GM19193 (cell line): ENCODE results near the gene APC2.

Experiments
- POLR2A ChIP-seq: IDR thresholded peaks from 4 replicates; pipeline ENCODE4 v1.6.1; 2011; ENCODE audit not compliant: insufficient read depth, insufficient read length; ENCODE audit errors: extremely low read depth

APC2 gene

DNA sequence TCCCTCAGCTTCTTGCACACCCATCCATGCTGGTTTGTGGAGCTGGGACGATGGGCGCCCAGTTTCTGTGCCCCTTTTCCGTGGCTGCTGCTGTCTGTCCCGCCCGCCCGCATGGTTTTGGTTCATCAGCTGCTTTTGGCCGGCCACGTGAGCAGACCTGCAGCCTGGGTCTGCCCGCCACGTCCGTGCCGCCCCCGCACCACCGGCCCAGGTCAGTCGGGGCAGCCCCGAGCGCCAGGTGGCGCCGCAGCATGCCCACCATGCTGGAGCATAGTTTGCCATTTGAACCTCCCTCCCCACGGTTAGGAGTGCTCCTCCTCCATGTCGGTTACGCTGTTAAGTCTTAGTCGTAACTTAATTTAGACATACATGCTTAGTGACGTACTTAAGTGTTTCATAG is 27.0 kb upstream of the APC2 start:
- no peak for TF ChIP-seq POLR2A

DNA sequence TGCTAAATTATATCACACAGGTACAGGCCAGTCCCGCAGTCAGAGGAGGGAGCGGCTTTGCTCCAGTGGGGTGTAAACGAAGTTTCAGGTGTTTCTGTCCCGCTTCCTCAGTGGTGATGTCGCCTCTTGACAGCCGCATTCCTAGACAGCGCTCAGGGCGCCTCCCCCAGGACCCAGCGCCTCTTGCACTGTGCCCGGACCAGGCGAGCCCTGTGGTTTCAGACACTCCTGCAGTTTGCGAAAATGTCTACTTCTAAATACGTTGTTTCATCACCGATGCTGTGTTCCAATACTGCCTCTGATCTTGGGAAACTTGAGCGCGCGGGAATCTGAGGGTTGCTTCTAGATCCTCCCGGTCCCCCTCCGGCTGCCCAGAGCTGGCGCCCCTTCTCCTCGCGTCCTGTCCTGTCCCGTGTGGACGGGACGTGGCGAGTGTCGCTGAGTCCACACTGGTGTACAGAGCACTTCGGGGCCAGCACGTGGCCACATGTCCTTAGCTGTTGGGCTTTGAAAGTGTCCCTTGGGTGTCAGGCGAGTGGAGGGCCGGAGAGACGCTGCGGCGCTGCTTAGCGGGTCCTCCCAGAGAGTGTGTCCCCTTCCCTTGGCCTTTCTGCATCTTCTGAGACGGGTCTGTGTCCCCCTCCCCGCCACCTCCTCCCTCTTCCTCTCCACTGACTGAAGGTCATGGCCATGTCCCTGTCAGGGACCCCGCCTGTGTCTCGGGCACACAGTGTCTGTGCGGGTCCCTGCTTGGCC is 26.3 kb upstream of the APC2 start:
- TF ChIP-seq POLR2A = no peak

GRCh38 chr19:1424192-1424955 is 25.5 kb upstream of the APC2 start:
- no peak for TF ChIP-seq POLR2A

GRCh38 chr19:1425102-1425837 is 24.7 kb upstream of the APC2 start:
- TF ChIP-seq POLR2A = no peak

DNA sequence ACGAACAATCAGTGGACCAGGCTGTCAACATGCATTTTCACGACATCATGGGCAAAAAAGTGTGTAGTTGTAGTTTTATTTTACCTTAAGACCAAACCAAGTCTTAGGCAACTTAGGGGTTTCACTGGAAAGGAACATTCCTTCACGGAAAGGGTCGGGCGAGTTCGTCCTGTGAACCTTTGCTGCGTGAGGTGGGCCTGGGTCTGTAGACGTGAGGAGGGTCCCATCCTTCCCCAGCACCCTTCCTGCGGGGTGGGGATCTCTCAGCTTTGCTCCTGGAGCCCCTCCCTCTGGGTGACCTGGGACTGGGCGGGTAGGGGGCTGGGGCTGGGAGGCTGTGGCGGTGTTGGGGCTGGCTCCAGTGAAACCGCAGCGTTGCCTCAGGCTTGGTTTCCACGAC is 24.0 kb upstream of the APC2 start:
- TF ChIP-seq POLR2A = no peak

DNA sequence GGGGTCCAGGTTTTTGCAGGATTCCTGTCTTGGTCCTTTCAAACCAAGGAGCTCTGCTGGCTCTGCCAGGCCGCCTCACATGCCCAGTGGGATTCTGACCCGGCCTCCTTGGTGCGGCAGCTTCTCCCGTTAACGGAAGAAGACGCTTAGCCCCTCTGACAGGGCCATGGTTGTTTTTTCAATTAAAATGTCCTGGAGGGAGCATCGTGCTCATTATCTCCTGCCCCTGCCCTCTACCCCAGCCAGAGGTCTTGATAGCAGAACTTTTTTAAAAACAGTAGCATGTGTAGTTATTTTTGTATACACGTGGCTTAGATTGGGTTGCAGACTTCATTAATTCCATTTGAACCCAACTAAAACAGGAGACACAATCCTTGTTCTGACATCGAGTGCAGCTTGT is 23.2 kb upstream of the APC2 start:
- TF ChIP-seq POLR2A = no peak

- TF ChIP-seq POLR2A = no peak
Observed at GRCh38 chr19:1427221-1427920, 22.6 kb upstream of the APC2 start.

GRCh38 chr19:1428738-1429391 is 21.1 kb upstream of the APC2 start:
- no peak for TF ChIP-seq POLR2A

DNA sequence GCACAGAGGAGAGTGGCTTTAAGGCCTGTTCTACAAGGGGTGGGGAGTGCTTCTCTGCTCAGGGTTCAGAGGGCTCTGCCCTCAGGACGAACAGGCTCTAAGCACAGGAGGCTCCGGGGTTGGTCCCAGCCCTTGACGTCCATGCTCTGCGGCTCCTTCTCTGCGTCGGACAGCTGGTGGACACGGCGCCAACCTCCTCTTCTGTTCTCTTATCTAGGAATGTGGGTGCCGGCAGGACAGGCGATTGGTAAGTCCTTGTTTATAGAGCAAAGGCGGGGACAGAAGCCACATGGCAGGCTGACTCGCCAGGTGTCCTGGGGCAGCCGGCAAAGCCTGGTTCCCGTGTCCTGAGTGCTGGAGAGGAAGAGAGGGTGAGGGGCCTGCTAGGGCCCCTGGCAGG is 20.2 kb upstream of the APC2 start:
- TF ChIP-seq POLR2A = no peak

DNA sequence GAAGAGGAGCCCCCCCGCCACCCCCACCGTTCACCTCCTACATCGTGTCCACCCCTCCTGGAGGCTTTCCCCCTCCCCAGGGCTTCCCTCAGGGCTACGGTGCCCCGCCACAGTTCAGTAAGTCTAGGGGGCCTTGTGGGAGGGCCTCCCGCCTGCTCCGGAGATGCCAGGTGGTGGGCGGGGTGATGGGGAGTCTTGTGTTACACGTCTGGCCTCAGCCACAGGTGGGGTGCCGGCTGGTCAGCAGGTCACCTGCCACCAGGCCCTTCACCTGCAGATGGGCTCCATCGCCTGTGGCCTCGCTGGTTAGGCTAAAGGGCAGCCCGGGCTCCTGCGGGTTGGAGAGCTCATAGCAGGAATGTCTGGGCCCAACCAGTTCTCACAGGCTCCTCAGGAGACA is 19.7 kb upstream of the APC2 start:
- no peak for TF ChIP-seq POLR2A

DNA sequence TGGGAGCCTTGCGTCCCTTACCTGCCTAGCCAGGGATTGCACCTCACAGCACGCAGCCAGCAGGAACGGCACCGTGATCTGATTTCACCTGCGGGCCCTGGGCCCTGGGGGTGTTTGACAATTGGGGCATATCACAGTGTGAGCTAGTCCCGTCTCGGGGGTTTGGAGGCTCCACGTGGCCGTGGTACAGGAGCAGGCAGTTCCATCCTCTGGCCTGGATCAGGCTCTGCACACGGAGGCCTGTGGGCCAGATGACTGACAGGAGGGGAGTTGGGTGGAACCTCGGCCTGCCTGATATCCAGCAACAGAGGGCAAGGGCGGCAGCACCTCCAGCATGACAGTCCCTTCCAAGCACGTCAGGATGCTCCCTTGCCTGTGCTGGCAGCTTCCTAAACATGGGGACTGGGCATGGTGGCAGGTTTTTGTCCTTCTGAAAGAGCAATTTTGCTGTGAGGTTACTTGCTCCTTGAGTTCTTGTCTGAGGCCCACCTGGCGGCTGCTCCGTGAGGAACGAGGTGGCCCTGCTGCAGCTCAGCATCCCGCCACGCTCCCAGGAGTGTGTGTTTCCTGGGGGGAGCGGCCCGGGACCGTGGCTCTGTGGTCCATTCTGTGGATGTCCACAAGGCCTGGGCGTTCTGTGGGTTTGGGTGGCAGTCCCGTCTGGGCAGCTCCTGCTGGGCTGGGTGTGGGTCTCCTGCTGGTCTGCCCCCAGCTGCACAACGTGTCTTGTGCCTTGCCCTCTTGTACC is 18.0 kb upstream of the APC2 start:
- TF ChIP-seq POLR2A = no peak

DNA sequence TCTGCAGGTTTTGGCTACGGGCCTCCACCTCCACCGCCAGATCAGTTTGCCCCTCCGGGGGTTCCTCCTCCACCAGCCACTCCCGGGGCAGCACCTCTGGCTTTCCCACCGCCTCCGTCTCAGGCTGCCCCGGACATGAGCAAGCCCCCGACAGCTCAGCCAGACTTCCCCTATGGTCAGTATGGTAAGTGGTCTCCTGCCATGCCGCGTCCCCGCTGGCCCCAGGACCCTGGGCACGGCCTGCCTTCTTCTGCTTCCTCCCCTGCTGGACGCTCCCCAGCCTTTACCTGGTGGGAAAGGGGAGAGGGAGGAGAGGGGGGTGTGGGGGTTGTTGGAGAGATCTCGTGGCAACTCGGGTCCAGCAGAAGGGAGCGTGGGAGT is 17.4 kb upstream of the APC2 start:
- TF ChIP-seq POLR2A = no peak

DNA sequence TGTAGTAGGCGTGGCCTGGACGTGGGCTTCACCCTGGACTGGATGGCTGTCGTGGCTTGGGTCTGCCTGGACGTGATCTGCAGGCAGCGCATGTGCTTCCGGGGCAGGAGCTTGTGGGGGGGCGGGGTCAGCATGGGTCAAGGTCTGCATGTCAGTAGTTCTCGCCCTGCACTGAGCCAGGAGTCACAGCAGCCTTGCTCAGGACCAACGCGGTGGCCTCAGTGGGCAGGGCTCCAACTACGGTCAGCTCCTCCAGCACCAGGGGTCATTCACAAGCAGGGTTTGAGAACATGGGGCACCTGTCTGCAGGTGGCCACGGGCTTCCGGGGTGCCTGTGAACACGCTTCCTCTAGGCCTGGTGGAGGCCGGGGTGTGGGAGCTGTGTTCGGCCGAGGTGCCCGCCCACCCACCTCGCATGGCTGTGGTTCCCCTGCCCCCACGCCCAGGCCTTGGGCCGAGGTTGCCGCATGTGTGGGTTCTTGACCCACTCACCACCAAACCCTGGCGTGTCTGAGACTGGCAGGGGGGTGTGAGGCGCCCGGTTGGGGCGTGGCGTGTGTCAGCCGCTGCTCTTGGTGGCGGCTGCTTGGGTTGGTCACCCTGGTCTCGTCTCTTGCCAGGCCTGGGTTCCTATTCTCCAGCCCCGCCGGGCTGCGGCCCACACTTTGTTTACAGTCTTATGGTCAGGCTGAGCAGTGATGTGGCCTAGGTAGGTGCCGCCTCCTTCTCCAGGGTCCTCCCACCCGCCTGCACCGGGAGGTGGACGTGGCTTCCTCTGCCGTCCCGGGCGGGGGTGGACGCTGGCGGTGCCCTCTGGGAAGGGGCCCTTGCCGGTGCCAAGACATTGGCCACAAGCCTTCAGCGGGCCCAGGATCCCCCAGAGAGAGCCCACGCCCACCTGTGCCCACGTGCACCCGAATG is 16.5 kb upstream of the APC2 start:
- TF ChIP-seq POLR2A = no peak
